Lower leg skin (tissue), 3 donors: ENCODE measurements around the gene SEL1L3.

Source experiments
- CTCF ChIP-seq, 3 donors: fragments of 450-650 bp; IDR thresholded peaks; one replicate each; pipeline ENCODE4 v1.5.1; 2016; ENCODE audit warnings: antibody characterized with exemption in 3 of 3, mild to moderate bottlenecking in 3 of 3, moderate library complexity in 2 of 3
- POLR2A ChIP-seq, 2 donors: fragments of 450-650 bp; IDR thresholded peaks; one replicate each; pipeline ENCODE4 v1.6.1; 2016 to 2017; ENCODE audit warnings: antibody characterized with exemption in 2 of 2, mild to moderate bottlenecking in 1 of 2, moderate library complexity in 1 of 2

GRCh38 chr4:25813448-25814106 is 49.2 kb downstream of the SEL1L3 start:
- TF ChIP-seq CTCF (IDR thresholded peaks at IDR 0.05) (no peak), POLR2A (IDR thresholded peaks at IDR 0.05) (no peak)
